Activated naive CD4-positive, alpha-beta T cell treated with anti-CD3 and anti-CD28 coated beads, Interleukin-2, amount 10 ng/mL, durations not matched to agents 7 days and 5 days (primary cell): Measurements from ENCODE around the gene AGAP1.
A peak's percentile ranks its signal among the peaks of the same experiment; 100 is the strongest.

Experiments used
- CTCF ChIA-PET: fragments of 350-600 bp; sonication (Branson Sonifier 250); formaldehyde crosslinking; loops from one replicate; lab custom pipeline; 2021; ENCODE audit warnings: antibody characterized with exemption; lab: Charles Lee
- DNase-seq: peaks from one replicate; pipeline ENCODE4 v3.0.0-alpha.2; 2020
- H3K27ac Mint-ChIP-seq: one replicate; pipeline ENCODE4 v1.8.0; 2021; ENCODE audit warnings: mild to moderate bottlenecking, moderate library complexity, mixed read lengths
- H3K27me3 Mint-ChIP-seq: one replicate; pipeline ENCODE4 v1.8.0; 2021; ENCODE audit warnings: mild to moderate bottlenecking, mixed read lengths
- H3K36me3 Mint-ChIP-seq: one replicate; pipeline ENCODE4 v1.8.0; 2021; ENCODE audit warnings: mixed read lengths
- H3K4me1 Mint-ChIP-seq: one replicate; pipeline ENCODE4 v1.8.0; 2021; ENCODE audit warnings: mixed read lengths
- H3K4me3 Mint-ChIP-seq: one replicate; pipeline ENCODE4 v1.8.0; 2021; ENCODE audit warnings: mild to moderate bottlenecking, moderate library complexity, mixed read lengths
- H3K9me3 Mint-ChIP-seq: one replicate; pipeline ENCODE4 v1.8.0; 2021; ENCODE audit warnings: mixed read lengths

AGAP1 gene

DNA sequence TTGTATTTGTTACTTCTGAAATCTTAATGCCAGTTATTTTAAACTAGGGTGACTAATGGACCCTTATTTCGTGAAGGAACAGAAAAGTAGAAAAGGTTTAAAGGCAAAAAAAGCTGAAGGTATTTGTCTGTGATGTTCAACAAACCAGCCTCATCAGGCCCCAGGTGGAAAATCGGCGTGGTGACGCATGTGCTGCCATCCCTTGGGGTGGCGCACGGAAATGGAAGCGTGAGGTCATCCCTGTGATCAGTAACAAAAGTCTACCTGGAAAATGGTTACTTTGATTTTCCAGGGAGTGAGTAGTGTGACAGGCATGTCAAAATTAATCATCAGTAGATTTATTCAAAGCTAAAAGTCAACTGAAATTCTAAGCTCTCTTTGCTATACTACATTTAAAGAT, 361.2 kb downstream of the AGAP1 start:
- Mint-ChIP-seq H3K4me1 (no peaks in the 10 kb centered on the region), H3K36me3 (no peaks in the 10 kb centered on the region), H3K4me3 (no peak overlapping the region), H3K27me3 (no peaks in the 10 kb centered on the region), H3K27ac (no peak overlapping the region), H3K9me3 (no peaks in the 10 kb centered on the region)
- no peak for DNase-seq
- CTCF ChIA-PET, result no interaction called here

DNA sequence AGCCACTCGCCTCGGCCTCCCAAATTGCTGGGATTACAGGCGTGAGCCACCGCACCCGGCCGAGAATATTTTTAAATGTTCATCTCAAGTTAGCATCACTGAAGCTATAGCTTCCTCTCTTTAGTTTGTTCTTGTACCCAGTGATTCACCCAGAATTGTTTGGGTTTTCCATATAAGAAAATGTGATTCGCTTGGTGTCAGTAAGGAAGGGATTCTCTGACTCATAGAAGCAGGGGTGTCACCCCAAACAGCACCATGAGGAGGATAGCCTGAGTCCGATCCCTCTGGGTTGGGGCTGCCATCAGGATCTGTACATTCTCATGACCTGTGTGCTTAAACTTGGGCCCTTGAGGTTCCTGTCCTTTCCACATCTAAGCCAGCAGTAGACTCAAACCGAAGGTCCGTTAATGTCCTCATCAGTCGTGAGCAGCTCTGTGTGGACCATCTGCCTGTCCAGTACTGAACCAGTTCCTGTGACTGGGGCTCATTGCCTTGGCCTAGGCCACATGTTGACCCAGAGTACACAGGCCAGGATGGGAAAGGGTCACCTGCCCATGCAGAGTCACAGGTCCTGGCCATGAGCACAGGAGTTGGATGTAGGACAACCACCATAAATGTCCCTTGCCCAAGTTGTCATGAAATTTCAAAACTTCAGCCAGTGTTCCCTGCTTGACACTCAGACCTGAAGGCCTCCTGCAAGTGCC, 362.5 kb downstream of the AGAP1 start:
- Mint-ChIP-seq H3K27ac (no peak overlapping the region), H3K9me3 (no peaks in the 10 kb centered on the region), H3K4me1 (no peaks in the 10 kb centered on the region), H3K36me3 (no peaks in the 10 kb centered on the region), H3K4me3 (no peak overlapping the region), H3K27me3 (no peaks in the 10 kb centered on the region)
- DNase-seq, result no peak
- CTCF ChIA-PET, result no interaction called here

DNA sequence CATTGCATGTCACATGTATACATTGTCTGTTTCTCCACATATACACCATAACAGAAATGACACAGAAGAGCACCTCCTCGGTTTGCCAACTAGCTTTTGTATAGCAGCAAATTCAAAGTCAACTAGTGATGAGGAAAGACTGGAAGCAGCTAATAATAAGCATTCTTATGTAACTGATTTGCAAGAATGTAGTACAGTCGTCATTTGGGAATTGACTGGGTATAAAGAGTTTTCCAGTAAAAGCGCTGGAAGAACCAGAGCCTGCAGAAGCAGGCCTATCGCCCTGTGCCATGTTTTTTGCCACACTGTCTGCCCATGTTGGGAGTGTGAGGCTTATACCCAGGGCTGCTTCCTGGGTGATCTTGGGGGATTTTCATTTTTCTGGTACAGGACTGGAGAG, 363.8 kb downstream of the AGAP1 start:
- Mint-ChIP-seq H3K4me3 (no peak overlapping the region), H3K36me3 (no peaks in the 10 kb centered on the region), H3K9me3 (no peaks in the 10 kb centered on the region), H3K27me3 (no peaks in the 10 kb centered on the region), H3K27ac (no peak overlapping the region), H3K4me1 (no peaks in the 10 kb centered on the region)
- no peak for DNase-seq
- CTCF ChIA-PET, result no interaction called here

DNA sequence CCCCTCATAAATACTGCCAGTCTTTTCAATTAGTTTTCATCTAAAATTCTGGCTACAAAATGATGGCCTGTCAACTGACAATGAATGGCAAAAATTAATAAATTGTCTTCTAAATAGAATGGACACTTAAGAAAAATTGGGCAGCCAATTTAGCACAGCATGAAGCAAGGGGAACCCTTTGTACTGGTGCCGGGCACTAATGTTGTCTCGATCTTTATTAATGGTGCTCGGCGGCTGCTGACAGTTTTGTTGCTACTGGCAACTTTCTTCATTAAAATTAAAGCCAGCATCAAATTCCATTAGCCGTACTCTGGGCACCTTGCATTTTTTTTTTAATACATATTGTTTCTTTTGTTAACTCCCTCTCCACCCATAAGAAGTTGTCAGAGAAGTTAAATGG, 365.0 kb downstream of the AGAP1 start:
- no peak overlapping the region for H3K4me3 Mint-ChIP-seq

DNA sequence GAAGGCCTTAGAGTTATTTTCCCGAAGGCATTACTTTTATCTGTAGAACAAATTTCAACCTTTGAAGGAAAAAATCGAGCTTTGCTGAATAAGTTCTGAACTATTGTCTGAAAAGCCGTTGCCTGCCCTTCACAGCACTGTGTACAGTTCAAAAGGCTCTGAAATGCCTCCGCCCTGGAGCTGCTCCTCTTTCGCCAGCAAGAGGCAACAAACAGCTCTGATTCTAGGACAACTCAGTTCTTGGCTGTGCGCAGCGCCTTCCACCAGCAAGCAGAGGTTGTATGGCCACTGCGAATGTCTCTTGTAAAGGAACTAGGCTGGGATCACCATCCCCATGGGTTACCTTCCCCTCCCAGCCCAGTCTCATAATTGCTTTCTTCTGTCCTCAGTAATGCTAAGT, 365.8 kb downstream of the AGAP1 start:
- Mint-ChIP-seq H3K4me3 (no peak overlapping the region), H3K36me3 (no peaks in the 10 kb centered on the region), H3K4me1 (no peaks in the 10 kb centered on the region), H3K9me3 (no peaks in the 10 kb centered on the region), H3K27ac (no peak overlapping the region), H3K27me3 (peaks cover 9% of the 10 kb centered on the region)
- DNase-seq, result no peak
- CTCF ChIA-PET, result no interaction called here

More for the DNA sequence above, 365.0 kb downstream of the AGAP1 start:
- no peaks in the 10 kb centered on the region for H3K4me1 Mint-ChIP-seq
- no peak for DNase-seq
- CTCF ChIA-PET, result no interaction called here
- no peak overlapping the region for H3K27ac Mint-ChIP-seq
- peaks cover 4% of the 10 kb centered on the region for H3K27me3 Mint-ChIP-seq
- H3K9me3 Mint-ChIP-seq, result no peaks in the 10 kb centered on the region
- H3K36me3 Mint-ChIP-seq, result no peaks in the 10 kb centered on the region

DNA sequence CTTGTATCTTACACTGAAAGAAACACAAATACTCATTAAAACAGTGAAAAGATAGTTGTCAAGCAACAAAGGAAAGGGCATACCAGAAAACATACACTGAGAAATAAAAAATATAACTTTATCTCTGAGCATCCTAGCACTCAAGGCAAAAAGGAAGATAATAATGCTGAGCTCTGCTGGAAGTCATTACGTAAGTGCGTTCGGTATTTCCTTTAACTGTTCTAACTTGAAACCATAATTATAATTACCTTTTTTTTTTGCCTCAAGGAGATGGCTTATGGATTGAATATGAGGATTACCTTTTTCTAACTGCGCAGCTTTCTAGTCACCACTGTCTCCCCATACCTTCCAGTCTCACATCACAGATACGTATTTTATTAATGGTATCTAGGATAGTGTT, 366.3 kb downstream of the AGAP1 start:
- no peaks in the 10 kb centered on the region for H3K9me3 Mint-ChIP-seq
- no peak overlapping the region for H3K4me3 Mint-ChIP-seq
- H3K27ac Mint-ChIP-seq, result no peak overlapping the region
- CTCF ChIA-PET, result no interaction called here
- peaks cover 10% of the 10 kb centered on the region for H3K27me3 Mint-ChIP-seq
- no peak for DNase-seq
- H3K4me1 Mint-ChIP-seq, result no peaks in the 10 kb centered on the region
- H3K36me3 Mint-ChIP-seq, result no peaks in the 10 kb centered on the region

DNA sequence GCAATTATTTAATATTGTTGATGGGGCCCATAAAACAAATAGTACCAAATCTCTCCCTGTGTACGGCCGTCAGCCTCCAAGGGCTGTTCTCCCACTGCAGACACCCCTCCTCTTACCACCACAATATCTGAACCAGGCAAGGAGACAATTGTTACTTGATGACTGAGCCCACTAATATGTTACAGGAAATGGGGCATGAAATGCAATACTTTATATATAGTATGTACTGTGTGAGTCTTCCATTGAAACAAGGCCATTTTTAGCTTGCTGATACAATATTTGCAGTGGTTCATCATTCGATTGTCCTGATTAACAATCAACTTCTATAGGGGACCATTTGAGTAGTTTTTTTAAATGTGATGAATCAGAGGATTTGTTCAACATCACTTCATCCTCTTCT, 367.0 kb downstream of the AGAP1 start:
- Mint-ChIP-seq H3K27ac (no peak overlapping the region), H3K4me1 (no peaks in the 10 kb centered on the region), H3K9me3 (no peaks in the 10 kb centered on the region), H3K4me3 (no peak overlapping the region), H3K27me3 (peaks cover 13% of the 10 kb centered on the region), H3K36me3 (no peaks in the 10 kb centered on the region)
- DNase-seq, result no peak
- CTCF ChIA-PET, result no interaction called here

DNA sequence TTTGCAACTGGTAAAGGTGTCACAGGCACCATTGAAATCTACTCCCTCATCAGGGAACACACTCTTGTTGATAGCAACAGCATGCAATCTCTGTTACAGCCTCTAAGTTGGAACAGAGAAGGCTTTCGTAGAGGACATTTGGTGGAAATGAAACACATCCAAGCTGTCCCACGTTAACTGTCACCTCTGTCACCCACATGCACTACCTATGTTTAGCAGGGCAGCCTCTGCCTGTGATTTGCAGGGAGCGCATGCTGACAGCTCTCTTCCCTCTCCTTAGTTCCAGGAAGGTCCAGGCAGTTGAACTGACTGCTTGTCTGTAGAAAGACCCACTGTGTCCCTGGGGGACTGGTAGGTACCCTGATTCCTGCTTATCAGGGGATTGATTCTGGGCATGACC, 367.5 kb downstream of the AGAP1 start:
- no peak overlapping the region for H3K27ac Mint-ChIP-seq
- H3K4me1 Mint-ChIP-seq, result no peaks in the 10 kb centered on the region
- H3K27me3 Mint-ChIP-seq, result peaks cover 17% of the 10 kb centered on the region
- H3K4me3 Mint-ChIP-seq, result no peak overlapping the region
- H3K36me3 Mint-ChIP-seq, result no peaks in the 10 kb centered on the region
- no peak for DNase-seq
- CTCF ChIA-PET, result no interaction called here
- H3K9me3 Mint-ChIP-seq, result no peaks in the 10 kb centered on the region

DNA sequence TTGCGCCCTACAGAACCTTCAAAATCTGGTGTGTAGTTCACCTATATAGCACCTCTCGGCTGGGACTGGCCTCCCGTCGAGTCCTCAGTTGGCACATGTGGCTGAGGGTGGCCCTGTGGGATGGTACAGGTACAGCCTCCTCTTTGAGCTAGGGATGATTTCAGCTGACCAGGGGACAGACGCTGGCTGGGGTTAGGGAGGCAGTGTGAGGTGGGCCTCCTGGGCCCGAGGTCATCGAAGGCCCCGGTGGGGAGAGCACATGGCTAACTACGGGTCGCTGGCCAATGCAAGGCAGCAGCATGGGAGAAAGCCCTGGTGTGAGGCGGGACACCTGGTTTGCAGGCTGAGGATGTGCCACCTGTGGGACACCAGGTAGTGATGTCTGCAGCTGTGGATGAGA, 369.6 kb downstream of the AGAP1 start:
- no peak for DNase-seq
- Mint-ChIP-seq H3K36me3 (no peaks in the 10 kb centered on the region), H3K4me3 (no peak overlapping the region), H3K27ac (peak overlapping the region; percentile 55), H3K9me3 (no peaks in the 10 kb centered on the region), H3K4me1 (no peaks in the 10 kb centered on the region), H3K27me3 (peaks cover 17% of the 10 kb centered on the region)
- CTCF ChIA-PET, result no interaction called here

DNA sequence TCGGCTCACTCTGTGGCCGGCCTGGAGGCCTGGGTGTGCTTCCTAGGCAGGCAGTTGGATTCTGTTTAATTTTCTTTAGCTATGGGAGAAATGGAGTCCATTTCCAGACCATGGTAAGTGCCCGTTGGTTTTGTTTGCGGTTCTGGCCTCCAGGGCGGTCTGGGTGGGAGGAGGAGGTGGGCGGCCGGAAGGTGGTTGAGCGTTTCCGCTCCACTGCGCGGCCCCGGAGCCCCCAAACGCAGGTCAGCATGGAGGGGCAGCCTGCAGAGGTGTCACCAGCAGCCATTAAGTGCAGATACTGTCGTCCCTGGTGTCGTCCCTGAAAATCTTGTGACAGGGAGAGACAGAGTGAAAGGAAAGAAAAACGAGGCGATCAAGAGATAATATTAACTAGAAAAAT, 370.5 kb downstream of the AGAP1 start:
- H3K4me3 Mint-ChIP-seq, result no peak overlapping the region
- CTCF ChIA-PET, result no interaction called here
- no peaks in the 10 kb centered on the region for H3K9me3 Mint-ChIP-seq
- H3K27ac Mint-ChIP-seq, result no peak overlapping the region
- DNase-seq, result no peak
- peaks cover 17% of the 10 kb centered on the region for H3K27me3 Mint-ChIP-seq
- H3K36me3 Mint-ChIP-seq, result no peaks in the 10 kb centered on the region
- no peaks in the 10 kb centered on the region for H3K4me1 Mint-ChIP-seq

DNA sequence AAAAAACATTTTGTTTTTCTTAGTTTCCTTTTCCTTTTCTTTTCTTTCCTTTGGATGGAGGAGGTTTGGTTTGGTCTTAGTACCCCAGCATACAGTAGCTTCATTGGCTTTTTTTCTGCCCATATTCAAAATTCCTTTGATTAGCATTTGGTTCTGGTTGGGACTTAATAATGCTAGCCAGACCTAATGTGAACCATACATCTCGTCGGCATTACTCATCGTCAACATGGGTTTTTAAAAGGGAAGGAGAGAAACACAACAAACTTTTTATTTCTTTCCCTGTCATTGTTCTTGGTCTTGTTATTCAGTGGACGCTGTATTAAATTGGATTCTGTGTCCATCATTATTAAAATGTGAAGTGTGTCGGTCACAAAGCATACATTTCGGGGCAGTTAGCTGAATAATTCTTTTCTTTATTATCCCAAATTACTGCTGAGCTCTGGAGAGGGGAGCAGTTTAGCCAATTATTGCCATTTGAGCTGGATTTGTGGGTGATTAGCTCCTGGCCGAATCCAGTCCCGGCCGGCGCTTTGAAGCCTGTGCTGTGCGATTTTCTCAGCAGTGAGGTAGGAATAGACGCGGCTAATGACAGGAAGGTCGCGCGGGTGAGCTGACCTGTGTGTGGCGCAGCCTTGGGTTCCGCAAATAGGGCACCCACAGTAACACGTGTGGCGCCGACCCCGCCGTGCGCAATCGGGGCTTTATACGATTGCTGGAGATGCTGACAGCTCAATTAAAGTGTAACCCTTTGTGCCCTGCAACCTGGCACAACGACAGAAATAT, 371.1 kb downstream of the AGAP1 start:
- Mint-ChIP-seq H3K4me3 (no peak overlapping the region), H3K27ac (no peak overlapping the region), H3K27me3 (peaks cover 17% of the 10 kb centered on the region), H3K9me3 (no peaks in the 10 kb centered on the region), H3K36me3 (no peaks in the 10 kb centered on the region), H3K4me1 (no peaks in the 10 kb centered on the region)
- no peak for DNase-seq
- CTCF ChIA-PET, result no interaction called here

DNA sequence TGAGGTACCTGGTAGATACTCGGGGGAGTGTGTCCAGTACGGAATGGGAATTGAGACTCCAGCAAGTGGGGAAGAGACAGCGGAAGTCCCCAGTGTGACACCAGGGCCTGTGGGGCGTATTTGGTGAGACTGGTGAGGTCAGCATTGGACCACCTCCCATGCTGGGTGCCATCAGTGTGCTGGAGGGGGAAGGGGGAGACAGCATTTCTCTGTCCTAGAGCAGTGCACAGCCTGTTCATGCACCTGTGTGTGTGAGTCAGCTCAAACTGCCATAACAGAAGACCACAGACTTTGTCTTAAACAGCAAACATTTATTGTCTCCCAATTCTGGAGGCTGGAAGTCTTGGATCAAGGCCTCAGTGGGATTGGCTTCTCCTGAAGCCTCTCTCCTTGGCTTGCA, 372.5 kb downstream of the AGAP1 start:
- no peak for DNase-seq
- peaks cover 17% of the 10 kb centered on the region for H3K27me3 Mint-ChIP-seq
- CTCF ChIA-PET, result no interaction called here
- peaks cover 4% of the 10 kb centered on the region for H3K9me3 Mint-ChIP-seq
- no peaks in the 10 kb centered on the region for H3K36me3 Mint-ChIP-seq
- H3K27ac Mint-ChIP-seq, result no peak overlapping the region
- no peak overlapping the region for H3K4me3 Mint-ChIP-seq
- no peaks in the 10 kb centered on the region for H3K4me1 Mint-ChIP-seq

DNA sequence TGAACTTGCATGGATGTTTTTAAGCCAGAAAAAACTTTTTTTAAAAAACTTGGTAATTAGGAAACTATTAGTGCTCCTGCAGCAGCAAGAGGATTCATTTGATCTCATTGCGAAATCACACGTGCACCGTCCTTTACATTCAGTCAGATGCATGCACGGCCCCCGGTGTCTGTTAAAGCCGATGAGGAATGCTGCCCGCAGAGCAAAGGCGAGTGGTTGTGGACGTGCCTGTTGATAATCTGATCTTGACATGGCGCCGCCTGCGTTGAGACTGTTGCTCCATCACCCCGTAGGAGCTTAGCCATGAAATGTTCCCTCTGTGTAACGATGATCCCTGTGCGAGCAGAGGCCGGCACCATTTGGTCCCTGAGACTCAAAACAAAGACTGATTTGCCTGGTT, 374.4 kb downstream of the AGAP1 start:
- peaks cover 17% of the 10 kb centered on the region for H3K27me3 Mint-ChIP-seq
- H3K36me3 Mint-ChIP-seq, result no peaks in the 10 kb centered on the region
- no peak overlapping the region for H3K4me3 Mint-ChIP-seq
- CTCF ChIA-PET, result no interaction called here
- no peak overlapping the region for H3K27ac Mint-ChIP-seq
- H3K9me3 Mint-ChIP-seq, result peaks cover 4% of the 10 kb centered on the region
- H3K4me1 Mint-ChIP-seq, result no peaks in the 10 kb centered on the region
- DNase-seq, result no peak

DNA sequence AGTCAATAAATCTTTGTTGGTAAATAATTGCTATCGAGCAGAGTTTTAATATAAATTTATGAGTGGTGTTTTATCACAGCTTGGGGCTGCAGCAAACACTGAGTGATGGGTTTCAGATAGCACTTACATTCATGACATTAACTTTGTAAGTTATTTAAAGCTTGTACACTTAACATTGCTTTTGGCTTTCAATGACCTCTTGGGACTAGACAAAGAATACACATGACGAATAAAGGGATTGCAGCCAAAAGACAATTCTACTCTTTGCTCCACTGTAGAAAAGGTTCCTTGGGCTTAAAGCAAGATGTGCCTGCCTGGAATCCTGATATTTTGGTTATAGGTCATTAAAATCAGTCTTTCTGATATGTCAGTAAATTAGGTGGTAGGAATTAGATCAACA, 374.8 kb downstream of the AGAP1 start:
- Mint-ChIP-seq H3K27ac (no peak overlapping the region), H3K36me3 (no peaks in the 10 kb centered on the region), H3K27me3 (peaks cover 14% of the 10 kb centered on the region), H3K9me3 (peaks cover 4% of the 10 kb centered on the region), H3K4me3 (no peak overlapping the region), H3K4me1 (no peaks in the 10 kb centered on the region)
- CTCF ChIA-PET, result no interaction called here
- no peak for DNase-seq

DNA sequence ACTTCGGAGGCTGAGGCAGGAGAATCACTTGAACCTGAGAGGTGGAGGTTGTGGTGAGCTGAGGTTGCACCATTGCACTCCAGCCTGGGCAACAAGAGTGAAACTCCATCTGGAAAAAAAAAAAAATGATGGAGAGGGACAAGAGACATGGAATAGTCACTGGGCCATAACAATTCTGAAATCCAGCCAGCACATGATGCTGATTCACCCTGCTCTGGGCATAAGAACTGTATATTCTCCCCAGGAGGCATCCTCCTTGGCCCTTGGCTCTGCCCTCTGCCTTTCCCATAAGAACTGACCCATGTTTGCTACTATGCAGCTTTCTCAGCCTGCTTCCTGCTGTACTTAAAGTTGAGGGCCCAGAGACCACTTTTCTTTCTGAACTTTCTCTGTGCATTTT, 376.7 kb downstream of the AGAP1 start:
- peaks cover 4% of the 10 kb centered on the region for H3K27me3 Mint-ChIP-seq
- no peak overlapping the region for H3K4me3 Mint-ChIP-seq
- no peak for DNase-seq
- H3K27ac Mint-ChIP-seq, result no peak overlapping the region
- H3K9me3 Mint-ChIP-seq, result peaks cover 4% of the 10 kb centered on the region
- no peaks in the 10 kb centered on the region for H3K4me1 Mint-ChIP-seq
- CTCF ChIA-PET, result no interaction called here
- no peaks in the 10 kb centered on the region for H3K36me3 Mint-ChIP-seq
